Activated gamma-delta T cell (primary cell): ENCODE results near the gene CCL28.
"Not testable (repeated sequence)": the region's sequence is repeated elsewhere in the genome, so short reads cannot be mapped to it uniquely, and the experiment has no call there.

ENCODE experiments used
- DNase-seq: peaks from one replicate; lab custom pipeline; 2025; lab: John Stamatoyannopoulos, UW
- total RNA-seq, 2 donors: gene quantifications; one replicate each; lab custom pipeline; 2026; lab: John Stamatoyannopoulos, UW

The CCL28 gene
- total RNA-seq: 11.8 to 15.7 reads per million in 2 donors

GRCh38 chr5:43412156-43412555 is at the start of gene CCL28:
Gene CCL28, minus strand, starts transcription at chr5:43412391. Its CDS starts 75 bp downstream, at chr5:43412316.
- DNase-seq: no peak

DNA sequence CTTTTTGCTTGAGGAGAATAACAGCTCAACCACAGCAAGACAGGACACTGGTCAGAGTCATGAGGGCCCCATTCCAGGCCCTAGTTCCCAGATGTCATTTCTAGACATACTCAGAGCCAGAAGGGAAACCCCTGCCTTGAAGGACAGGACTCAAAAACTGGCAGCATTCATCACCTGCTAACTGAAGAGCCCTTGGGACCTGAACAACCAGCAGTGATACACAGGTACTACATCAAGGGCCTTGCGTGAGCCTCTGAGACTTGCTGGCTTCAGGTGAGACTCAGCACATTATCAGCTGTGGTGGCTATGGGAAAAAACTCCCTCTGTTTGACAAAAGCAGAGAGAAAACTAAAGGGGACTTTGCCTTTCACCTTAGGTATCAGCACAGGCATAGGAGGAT is 48.9 kb upstream of the CCL28 start:
- DNase-seq: no peak

- no peak for DNase-seq
Measured at GRCh38 chr5:43456556-43456955, 44.4 kb upstream of the CCL28 start.

DNA sequence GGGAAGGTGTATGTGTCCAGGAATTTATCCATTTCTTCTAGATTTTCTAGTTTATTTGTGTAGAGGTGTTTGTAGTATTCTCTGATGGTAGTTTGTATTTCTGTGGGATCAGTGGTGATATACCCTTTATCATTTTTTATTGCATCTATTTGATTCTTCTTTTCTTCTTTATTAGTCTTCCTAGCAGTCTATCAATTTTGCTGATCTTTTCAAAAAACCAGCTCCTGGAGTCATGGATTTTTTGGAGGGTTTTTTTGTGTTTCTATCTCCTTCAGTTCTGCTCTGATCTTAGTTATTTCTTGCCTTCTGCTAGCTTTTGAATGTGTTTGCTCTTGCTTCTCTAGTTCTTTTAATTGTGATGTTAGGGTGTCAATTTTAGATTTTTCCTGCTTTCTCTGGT is 29.4 kb upstream of the CCL28 start:
- not testable (repeated sequence) for DNase-seq

- no peak for DNase-seq
Measured at GRCh38 chr5:43437062-43437660, 25.0 kb upstream of the CCL28 start.

- DNase-seq: no peak
Measured at GRCh38 chr5:43433382-43433781, 21.2 kb upstream of the CCL28 start.

GRCh38 chr5:43432486-43433375 is 20.5 kb upstream of the CCL28 start:
- DNase-seq: no peak

- no peak for DNase-seq
Measured at GRCh38 chr5:43429706-43430105, 17.5 kb upstream of the CCL28 start.

DNA sequence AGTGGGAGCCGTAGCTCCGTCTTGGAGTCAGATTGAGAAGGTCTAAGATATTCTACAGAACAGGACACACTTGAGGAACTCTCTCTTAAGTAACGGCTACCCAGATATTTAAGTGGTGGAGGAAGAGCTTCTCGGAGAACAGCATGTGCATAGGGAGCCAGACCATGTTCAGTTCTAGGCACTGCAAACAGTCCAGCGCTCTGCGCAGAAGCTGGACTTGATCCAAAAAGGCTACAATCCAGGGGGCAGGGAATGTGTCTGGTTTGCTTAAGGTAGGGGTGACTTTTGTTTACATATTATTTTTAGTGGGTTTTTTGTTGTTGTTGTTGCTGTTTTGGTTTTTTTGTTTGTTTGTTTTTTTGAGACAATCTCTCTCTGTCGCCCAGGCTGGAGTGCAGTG is 16.8 kb upstream of the CCL28 start:
- no peak for DNase-seq

DNA sequence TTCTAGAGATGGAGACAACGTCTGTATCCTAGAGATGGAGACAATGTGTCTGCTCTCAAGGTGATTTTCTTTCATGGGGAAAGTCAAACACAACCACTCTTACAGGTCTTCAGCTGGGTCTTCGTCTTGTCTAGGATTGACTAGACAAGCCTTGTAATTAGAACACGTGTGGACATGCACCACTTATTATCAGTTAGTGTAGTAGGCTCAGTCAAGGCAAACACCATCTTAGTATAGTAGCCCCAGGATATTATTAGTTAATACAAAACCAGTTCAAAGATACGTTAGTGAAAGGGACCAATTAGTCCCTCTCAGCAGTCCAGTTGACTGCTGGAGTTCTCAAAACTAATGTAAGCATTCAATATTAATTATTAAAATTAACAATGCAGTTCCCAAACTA is 15.1 kb upstream of the CCL28 start:
- no peak for DNase-seq

- no peak for DNase-seq
Measured at GRCh38 chr5:43425983-43426382, 13.8 kb upstream of the CCL28 start.

GRCh38 chr5:43423086-43423485 is 10.9 kb upstream of the CCL28 start:
- not testable (repeated sequence) for DNase-seq

DNA sequence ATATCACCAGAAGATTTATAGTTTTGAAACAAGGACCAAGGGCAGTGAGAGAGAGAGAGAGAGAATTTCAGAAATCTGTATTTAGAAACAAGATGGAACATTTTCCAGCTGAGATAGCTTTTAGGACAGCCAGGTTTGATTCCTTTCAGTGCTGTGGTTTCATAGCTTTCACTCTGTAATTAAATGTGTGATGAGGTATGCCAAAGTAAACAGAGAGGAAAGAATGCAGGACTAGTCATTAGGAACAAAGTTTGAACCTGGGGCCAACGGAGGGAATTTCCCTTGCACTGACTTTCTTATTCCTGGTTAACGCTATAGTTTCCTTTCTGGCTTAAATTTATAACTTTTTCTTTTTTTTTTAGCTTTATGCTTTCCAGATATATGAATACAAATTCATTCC is 10.0 kb upstream of the CCL28 start:
- no peak for DNase-seq

GRCh38 chr5:43421450-43422133 is 9.4 kb upstream of the CCL28 start:
- DNase-seq: no peak

- DNase-seq: no peak
Measured at GRCh38 chr5:43420241-43420640, 8.1 kb upstream of the CCL28 start.

GRCh38 chr5:43418561-43418960 is 6.4 kb upstream of the CCL28 start:
- no peak for DNase-seq

- no peak for DNase-seq
Measured at GRCh38 chr5:43416803-43417394, 4.7 kb upstream of the CCL28 start.

DNA sequence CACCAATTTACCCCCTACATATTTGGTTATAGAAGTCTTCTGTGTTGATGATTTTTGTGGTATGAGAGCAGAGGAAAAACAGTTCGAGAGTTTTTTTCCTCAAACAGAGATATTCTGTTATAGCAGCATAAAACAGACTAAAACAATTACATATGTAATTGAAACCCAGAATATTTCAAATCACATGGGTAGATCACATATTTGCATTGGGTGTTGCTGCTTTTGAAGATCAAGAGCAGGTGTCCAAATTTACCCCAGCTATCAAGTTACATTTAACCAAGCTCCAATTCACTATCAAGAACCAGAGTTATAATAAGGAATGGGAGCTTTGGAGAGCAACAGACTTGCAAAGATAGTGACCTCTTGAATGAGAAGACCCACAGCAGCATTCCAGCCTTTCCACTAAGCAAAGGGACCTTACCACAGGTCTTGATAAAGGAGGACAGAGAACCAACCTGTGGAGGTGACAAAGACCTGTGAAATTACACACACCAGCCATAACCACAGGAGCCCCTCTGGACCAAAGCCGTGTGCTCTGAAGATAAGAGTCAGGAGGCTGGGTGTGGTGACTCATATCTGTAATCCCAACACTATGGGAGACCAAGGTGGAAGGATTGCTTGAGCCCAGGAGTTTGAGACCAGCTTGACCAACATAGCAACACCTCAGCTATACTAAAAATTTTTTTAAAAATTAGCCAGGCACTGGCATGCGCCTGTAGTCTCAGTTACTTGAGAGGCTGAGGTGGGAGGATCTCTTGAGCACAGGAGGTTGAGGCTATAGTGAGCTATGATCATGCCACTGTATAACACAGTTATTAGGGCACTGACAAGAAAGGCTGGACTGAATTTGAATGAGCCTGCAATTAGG is 4.0 kb upstream of the CCL28 start:
- no peak for DNase-seq

DNA sequence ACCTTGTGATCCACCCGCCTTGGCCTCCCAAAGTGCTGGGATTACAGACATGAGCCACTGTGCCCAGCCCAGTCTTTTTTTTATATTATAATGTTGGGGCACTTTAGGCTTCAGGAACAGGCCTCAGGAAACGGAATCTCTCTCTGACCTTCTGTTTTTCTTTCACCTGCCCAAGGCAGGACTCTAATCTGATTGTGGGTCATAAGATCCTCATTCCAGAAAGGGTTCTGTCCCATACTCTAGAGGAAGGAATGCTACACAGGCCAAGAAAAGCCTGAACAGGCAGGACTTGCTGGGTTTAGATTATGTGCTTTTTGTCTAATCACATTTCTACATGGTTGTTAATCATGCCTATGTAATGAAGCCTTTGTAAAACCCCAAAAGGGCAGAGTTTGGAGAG is 1.8 kb upstream of the CCL28 start:
- no peak for DNase-seq

GRCh38 chr5:43412644-43413043 is 453 bp upstream of the CCL28 start:
- DNase-seq: no peak

DNA sequence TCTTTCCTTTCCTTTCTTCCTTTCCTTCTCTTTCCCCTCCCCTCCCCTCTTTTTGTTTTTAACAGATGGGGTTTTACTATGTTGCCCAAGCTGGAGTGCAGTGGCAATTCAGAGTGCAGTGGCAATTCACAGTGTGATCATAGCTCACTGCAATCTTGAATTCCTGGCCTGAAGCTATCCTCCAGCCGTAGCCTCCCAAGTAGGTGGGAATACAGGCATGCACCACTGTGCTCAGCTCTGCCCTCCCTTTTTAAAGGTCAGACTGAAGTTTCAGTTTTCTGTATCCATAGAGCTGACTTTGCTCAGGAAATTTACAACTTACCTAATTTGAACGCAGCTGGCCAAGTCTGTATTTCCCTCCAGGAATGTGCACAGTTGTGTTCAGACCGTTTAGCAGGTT is 696 bp downstream of the CCL28 start:
- no peak for DNase-seq
